ENCODE data around the gene SLC3A2.

The SLC3A2 gene

DNA sequence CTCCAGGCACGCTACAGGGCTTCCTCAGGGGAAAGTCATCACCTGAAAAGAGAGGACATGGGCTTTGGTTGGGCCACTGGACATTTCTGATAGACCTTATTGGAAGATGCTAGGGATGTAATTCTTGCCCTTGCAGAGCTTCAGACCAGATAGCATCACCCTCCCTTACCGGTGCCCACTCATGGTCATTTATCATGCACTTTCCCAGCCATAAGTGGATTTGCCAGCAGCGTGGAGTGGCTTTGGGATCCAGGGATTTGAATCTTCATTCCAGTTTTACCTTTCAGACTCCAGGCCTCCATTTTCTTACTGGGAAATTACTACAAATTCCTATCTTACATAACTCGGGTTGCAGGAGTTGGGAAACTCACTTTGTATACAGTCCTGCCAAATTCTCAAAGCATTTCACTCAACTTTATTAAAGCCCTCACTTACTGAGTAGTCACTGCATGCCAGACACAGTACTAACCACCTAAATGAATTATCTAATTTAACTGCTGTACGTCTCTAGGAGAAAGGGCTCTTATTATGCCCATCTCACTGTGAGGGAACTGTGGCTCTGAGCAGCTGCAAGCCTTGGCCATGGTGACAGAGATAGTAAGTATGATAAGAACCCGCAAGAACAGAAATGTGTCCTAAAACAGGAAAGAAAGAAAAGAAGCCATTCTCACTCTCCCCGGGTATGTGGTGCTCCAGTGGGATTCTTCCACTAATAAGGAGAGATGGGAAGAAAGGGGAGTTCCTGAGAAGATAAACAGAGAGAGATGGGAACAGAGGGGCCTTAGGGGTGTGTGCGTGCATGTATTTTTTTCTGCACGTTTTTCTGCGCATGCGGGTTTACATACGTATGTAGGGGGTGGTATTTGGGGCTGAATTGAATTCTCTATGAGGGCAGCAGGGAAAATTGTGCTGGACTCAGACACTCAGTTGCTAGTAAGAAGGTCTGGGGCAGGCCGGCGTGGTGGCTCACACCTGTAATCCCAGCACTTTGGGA lies 30.7 kb downstream of the SLC3A2 start:
- no peak for DNase-seq (ENCODE audit: low read depth)

DNA sequence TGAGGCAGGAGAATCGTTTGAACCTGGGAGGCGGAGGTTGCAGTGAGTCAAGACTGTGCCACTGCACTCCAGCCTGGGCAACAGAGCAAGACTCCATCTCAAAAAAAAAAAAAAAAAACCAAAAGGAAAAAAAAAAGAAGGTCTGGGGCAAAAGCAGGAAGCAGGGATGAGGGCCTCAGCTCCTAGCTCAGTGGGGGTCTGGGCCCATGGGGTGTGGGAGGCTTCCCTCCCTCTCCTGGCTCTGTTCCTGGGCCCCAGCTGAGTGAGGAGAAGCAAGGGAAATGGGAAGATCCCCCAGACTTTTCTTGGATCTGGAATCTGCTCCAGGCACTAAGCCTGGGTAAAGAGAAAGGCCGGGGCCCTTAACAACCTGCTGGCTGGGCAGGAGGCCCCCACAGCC lies 31.6 kb downstream of the SLC3A2 start:
- no peak for DNase-seq (ENCODE audit: low read depth)

- DNase-seq (ENCODE audit: low read depth) = no peak
Observed at GRCh38 chr11:62914416-62914815, 33.7 kb downstream of the SLC3A2 start.

GRCh38 chr11:62917906-62918502 lies 37.3 kb downstream of the SLC3A2 start:
- DNase-seq (ENCODE audit: low read depth) = no peak

DNA sequence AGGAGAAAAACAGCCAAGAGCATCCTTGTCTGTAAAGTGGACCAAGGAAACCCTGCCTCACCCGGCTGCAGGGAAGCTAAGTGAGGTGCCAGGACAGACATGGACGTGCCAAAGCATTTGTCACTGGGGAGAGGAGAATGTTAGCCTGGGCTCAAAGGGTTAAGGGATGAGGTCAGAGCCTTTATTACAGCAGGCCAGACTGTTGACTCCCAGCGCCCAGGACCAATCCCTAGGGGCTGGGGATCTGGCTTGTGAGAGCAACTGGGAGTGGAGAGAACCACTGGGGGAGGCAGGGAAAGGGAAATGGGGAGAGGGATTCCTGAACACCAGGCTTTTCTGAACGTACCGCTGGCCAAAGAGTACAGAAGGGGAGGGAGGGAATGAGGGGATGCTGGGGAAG lies 37.8 kb downstream of the SLC3A2 start:
- no peak for DNase-seq (ENCODE audit: low read depth)

DNA sequence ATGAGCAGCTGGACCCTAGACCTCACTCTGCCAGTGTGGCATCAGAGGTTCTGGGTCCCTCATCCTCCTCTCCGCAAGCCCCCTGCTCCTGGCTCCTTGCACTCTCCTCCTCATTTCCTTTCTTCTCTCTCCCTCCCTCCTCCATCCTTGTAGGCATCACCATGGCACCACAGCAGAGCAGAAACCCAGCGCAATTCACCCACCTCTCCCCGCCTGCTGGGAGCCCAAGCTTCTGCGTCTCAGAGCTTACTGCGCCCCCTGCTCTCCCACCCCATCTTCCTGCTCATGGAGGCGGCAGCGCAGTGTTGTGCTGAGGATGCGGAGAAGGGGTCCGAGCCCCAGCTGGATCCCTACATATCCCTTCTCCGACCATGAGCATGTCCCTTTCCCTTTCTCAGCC lies 38.8 kb downstream of the SLC3A2 start:
- DNase-seq (ENCODE audit: low read depth) = no peak

DNA sequence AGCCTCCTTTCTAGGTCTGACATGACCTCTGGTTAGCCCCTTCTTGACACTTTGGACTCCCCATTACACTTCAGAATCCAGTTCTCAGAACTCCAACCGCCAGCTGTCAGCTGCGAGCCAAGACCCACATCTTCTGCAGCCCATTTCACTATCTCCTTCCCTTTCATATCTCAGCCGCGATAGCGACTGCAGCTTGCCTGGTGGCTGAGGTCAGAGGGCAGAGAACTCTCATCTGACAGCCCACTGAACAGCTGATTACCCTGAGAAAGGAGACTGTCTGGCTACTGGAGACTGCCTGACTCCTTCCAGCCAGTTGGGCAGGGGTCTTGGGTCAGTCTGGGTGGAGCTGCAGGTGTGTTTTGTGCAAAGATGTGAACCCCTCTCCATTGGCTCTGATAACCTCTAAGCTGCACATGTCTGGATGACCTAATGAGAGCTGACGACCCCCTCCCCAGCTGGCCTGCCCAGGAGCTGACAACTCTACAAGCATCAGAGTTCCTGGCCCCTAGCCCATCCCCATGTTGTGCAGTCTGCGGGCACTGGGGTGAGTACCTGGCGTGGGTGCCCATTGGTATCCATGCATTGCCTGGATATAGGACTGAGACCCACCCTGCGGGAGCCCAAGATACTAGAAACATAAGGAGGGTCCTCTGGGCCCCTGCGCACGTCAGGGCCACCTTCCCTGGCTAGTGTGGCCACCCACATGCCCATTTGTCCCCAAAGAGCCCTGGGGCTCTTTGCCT lies 39.4 kb downstream of the SLC3A2 start:
- DNase-seq (ENCODE audit: low read depth) = no peak

GRCh38 chr11:62921201-62921572 lies 40.5 kb downstream of the SLC3A2 start, which contains the start of gene CHRM1:
TSS of gene CHRM1 (minus strand) at chr11:62921363. CDS start at chr11:62911100, 10,263 bp downstream.
- DNase-seq (ENCODE audit: low read depth) = no peak

DNA sequence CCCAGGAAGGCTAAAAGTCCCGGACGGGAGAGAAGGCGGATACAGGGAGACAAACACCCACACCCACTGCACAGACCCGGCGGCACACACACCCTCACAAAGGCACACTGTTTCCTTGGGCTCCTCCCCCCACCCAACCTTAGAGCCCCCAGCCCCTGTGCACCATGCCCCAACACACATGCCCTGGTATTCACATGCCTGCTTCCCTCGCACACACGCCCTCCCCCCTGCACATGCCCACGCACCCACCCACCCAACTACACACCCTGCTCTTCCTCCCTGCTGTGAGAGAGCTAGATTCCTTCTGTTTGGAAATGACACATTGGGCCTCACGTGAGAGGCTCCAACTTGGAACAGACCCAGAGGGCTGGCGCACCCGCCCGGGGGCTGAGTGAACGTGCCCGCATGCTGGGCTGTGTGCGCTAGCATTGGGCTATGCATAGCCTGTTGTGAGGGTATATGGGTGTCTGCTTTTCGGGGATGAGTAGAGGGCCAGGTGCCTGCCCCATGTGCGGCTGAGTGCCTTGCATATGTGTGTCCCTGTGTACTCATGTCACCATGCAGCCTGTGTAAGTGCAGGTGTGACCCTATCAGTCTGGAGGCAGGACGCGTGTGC lies 41.0 kb downstream of the SLC3A2 start:
- DNase-seq (ENCODE audit: low read depth) = no peak

DNA sequence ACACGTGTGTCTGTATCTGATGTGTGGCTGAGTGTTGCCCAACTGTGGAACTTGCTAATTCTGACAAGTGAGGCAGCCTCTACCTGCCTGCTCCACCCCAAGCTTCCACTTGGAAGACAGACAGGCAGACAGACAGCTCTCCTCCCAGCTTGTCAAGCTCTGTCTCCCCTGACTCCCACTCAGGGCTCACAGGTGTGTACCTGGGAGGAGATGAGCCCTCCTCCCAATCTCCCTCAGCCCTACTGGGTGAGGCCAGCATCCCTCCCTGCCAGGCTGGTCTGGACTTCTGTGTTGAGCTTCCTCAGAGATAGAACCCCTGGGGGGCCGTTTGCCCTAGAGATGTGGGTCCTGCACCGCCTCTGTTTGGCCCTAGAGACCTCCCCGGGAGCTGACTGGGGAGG lies 41.5 kb downstream of the SLC3A2 start:
- no peak for DNase-seq (ENCODE audit: low read depth)

DNA sequence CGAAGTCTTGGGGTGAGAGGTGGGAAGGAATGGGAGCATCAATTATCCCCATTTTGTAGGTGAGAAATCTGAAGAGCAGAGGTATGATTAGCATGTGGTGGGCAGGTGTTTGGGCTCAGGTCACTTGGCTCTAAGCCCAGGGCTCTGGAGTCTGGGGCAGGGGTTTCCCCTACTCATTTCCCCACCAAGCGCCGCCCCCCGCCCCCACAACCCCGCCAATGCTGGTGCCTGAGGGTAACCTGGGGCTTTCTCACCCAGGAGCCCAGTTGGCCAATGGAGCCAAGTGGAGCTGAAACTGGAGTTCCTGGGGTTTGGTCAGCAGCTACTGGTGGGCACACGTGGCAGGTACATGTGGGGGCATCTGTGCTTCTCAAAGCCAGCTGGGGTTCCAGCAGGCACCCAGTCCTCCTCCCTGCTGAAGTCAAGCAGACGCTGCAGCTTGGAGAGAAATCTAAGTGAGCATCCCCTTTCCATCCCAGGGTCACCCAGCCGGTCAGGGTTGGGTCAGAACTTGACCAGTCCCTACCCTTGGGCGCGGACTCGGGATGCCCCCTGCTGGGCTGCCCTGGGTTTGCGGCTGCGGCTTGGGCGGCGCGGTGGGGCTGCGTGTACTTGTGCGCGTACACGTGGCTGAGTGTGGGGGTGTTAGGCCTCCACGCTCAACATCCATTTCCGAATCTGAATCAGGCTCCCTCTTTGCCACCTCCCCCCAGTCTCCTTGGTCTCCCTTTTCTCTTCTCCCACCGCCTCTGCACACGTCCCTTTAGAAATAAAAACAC lies 42.1 kb downstream of the SLC3A2 start:
- DNase-seq (ENCODE audit: low read depth) = no peak

- no peak for DNase-seq (ENCODE audit: low read depth)
Observed at GRCh38 chr11:62923601-62924411, 43.1 kb downstream of the SLC3A2 start.

GRCh38 chr11:62925308-62925707 lies 44.6 kb downstream of the SLC3A2 start:
- no peak for DNase-seq (ENCODE audit: low read depth)

DNA sequence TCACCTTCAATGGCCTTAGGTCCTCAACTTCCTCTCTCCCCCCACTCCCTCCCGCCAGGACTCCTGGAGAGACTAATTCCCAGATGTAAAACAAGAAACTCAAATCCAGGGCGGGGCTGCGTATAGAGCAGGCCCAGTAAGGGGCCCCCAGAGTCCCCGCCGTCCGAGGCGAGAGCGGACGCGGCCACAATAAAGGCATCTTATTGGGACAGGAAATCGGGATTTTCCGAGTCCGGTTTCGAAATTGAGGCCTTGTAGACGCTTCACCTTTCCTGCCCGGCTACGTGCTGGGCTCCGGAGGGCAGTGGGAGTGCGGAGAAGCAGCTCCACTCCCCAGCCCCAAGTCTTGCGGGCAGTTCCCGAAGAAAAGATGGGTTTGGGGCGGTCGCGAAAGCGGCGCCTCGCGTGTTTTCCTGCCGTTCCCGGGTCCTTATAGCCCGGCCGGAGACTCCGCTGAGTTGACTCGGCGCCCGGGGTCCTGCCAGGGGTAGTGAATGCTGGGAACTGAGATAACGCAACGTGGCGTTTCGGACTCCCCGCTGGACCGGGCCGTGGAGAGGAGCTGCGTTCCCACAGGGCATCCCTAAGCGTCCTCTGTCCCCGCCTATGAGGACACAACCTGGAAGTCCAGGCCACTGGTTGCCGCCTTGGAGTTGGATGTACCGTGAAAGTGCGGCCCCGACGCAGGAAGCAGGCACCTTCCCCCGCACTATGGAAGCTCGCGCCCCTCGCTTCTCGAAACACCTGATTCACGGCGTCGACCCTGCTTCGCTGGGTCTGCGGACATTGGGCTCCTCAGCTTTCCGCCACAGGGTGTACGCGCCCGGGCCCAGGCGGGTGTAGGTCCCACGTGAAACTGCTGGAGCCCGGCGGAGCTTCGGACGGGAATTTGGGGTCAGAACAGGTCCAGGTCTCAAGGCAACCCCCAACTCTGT lies 45.3 kb downstream of the SLC3A2 start:
- DNase-seq (ENCODE audit: low read depth) = no peak

DNA sequence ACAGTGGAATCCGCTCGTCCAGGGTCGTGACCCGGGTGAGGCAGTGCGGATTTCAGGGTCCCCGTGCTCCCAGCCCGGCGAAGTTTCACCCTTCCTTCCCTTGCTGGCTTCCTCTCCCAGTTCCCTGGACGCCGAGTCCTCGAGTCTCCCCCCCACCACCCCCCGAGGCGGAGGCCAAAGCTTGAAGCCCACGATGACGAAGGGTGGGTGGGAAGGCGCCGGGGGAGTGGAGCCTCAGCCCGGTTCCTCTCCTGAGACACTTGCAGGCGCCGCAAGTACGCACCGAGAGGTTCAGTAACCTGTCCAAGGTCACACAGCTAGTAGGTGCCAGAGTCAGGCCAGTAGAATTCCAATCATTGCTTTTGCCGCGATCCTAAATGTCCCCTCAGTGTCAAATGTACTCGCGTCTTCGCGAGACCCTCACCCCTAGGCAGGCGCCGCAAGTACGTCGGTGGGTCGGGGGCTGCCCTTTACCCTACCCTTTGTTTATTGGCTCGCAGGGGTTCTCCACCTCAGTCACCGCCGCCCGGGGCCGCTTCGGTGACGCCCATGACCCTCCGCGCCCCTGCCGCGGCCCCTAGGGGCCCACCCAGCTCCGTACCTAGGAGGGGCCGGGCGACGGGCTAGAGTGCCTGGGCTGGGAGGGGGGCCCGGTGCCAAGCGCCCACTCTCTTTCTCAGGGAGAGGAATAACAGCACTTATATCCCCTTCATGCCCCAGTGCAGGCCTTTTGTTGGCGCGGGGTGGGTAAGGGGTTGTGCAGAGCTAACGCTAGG lies 46.2 kb downstream of the SLC3A2 start:
- DNase-seq (ENCODE audit: low read depth) = no peak

- no peak for DNase-seq (ENCODE audit: low read depth)
Observed at GRCh38 chr11:62928011-62928410, 47.3 kb downstream of the SLC3A2 start.

DNA sequence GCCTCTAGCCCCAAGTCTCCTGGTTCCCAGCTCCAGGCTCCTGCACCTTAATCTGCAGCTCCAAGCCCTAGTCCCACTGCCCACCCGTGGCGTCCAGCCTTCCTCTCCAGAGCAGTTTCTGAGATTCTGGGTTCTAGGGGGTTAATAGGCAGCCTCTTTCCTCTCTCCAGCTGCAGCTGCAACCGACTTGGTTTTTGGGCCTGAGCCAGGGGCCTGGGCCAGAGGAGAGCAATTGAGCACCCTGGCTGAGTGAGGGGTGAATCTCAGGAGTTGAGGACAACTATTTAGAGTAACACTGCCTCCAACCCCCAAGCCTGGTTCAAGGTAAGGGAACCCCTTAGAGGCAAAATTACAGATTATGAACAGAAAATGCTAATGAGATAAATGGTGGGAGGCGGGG lies 49.5 kb downstream of the SLC3A2 start:
- DNase-seq (ENCODE audit: low read depth) = no peak

- no peak for DNase-seq (ENCODE audit: low read depth)
Observed at GRCh38 chr11:62930666-62931065, 50.0 kb downstream of the SLC3A2 start.
